Measurements from ENCODE around the gene SLC35B2. TPM values are rescaled to one million over a fixed set of nuclear protein-coding genes. Genes with fewer than 3 reads are reported as not detected.

Gene SLC35B2
- total RNA-seq, 1 experiment from 2014 or later = 105 TPM

- no peaks in the 10 kb centered on the region for H3K9me3 ChIP-seq (ENCODE audit: control insufficient read depth, insufficient read depth, low read depth, low read length)
- no TSS peak for BruUV-seq (replicated peaks)
- ChIA-PET POLR2A (no interaction called here), CTCF (no interaction called here)
- in situ Hi-C loops (cut with HindIII; ENCODE audit: low pct_unique_long_range_greater_than_20kb, low sequenced_read_pairs) (no loop called here), intact Hi-C loops (cut with micrococcal nuclease; ENCODE audit: unreplicated experiment) (no loop called here)
- peaks cover 23% of the 10 kb centered on the region for H3K4me1 ChIP-seq (ENCODE audit: control insufficient read depth, insufficient read depth, low read length)
- TF ChIP-seq, protein P1, sequence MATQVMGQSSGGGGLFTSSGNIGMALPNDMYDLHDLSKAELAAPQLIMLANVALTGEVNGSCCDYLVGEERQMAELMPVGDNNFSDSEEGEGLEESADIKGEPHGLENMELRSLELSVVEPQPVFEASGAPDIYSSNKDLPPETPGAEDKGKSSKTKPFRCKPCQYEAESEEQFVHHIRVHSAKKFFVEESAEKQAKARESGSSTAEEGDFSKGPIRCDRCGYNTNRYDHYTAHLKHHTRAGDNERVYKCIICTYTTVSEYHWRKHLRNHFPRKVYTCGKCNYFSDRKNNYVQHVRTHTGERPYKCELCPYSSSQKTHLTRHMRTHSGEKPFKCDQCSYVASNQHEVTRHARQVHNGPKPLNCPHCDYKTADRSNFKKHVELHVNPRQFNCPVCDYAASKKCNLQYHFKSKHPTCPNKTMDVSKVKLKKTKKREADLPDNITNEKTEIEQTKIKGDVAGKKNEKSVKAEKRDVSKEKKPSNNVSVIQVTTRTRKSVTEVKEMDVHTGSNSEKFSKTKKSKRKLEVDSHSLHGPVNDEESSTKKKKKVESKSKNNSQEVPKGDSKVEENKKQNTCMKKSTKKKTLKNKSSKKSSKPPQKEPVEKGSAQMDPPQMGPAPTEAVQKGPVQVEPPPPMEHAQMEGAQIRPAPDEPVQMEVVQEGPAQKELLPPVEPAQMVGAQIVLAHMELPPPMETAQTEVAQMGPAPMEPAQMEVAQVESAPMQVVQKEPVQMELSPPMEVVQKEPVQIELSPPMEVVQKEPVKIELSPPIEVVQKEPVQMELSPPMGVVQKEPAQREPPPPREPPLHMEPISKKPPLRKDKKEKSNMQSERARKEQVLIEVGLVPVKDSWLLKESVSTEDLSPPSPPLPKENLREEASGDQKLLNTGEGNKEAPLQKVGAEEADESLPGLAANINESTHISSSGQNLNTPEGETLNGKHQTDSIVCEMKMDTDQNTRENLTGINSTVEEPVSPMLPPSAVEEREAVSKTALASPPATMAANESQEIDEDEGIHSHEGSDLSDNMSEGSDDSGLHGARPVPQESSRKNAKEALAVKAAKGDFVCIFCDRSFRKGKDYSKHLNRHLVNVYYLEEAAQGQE (IDR thresholded peaks at IDR 0.05; ENCODE audit: insufficient read depth in 1 of 2, low read depth in 2 of 2, low read length in 1 of 2) = no peak
- no peak for TF ChIP-seq SIN3A (IDR thresholded peaks at IDR 0.05; ENCODE audit: borderline replicate concordance, insufficient read depth, low read depth, low read length)
- no peak for TF ChIP-seq POLR2AphosphoS5 (IDR thresholded peaks at IDR 0.05; ENCODE audit: low read depth, low read length)
- TF ChIP-seq CTCF (IDR thresholded peaks at IDR 0.05) = no peak
- no peak for TF ChIP-seq TCF7L2 (IDR thresholded peaks at IDR 0.05; ENCODE audit: low read depth, low read length)
- ATAC-seq (peak; percentile 33), DNase-seq (ENCODE audit: low read depth, low spot score) (no peak)
- peaks cover 2% of the 10 kb centered on the region for H3K36me3 ChIP-seq (ENCODE audit: control insufficient read depth, insufficient read depth, low read length)
- no peaks in the 10 kb centered on the region; the same call in 1 of the 2 replicates for H3K27me3 ChIP-seq (ENCODE audit: control insufficient read depth, insufficient read depth, low read length)
- H3K4me3 ChIP-seq (ENCODE audit: low read depth in 2 of 2, low read length in 2 of 2) = peak overlapping the region; percentile 86
- H3K27ac ChIP-seq (ENCODE audit: low read length) = peak overlapping the region; percentile 73
Measured at GRCh38 chr6:44263354-44264100, 6.2 kb upstream of the SLC35B2 start.

GRCh38 chr6:44262467-44263353, 5.4 kb upstream of the SLC35B2 start:
- Histone ChIP-seq H3K36me3 (ENCODE audit: control insufficient read depth, insufficient read depth, low read length) (peaks cover 2% of the 10 kb centered on the region), H3K4me3 (ENCODE audit: low read depth in 2 of 2, low read length in 2 of 2) (peak overlapping the region; percentile 86), H3K9me3 (ENCODE audit: control insufficient read depth, insufficient read depth, low read depth, low read length) (no peaks in the 10 kb centered on the region), H3K27me3 (ENCODE audit: control insufficient read depth, insufficient read depth, low read length) (no peaks in the 10 kb centered on the region), H3K4me1 (ENCODE audit: control insufficient read depth, insufficient read depth, low read length) (peaks cover 30% of the 10 kb centered on the region), H3K27ac (ENCODE audit: low read length) (peak overlapping the region; percentile 73)
- intact Hi-C loops (cut with micrococcal nuclease; ENCODE audit: unreplicated experiment) (no loop called here), in situ Hi-C loops (cut with HindIII; ENCODE audit: low pct_unique_long_range_greater_than_20kb, low sequenced_read_pairs) (no loop called here)
- DNase-seq (ENCODE audit: low read depth, low spot score) (no peak), ATAC-seq (no peak)
- POLR2A ChIA-PET = no interaction called here
- no peak for TF ChIP-seq SIN3A (IDR thresholded peaks at IDR 0.05; ENCODE audit: borderline replicate concordance, insufficient read depth, low read depth, low read length)
- TF ChIP-seq POLR2AphosphoS5 (IDR thresholded peaks at IDR 0.05; ENCODE audit: low read depth, low read length) = no peak
- no peak for TF ChIP-seq TCF7L2 (IDR thresholded peaks at IDR 0.05; ENCODE audit: low read depth, low read length)
- TF ChIP-seq, protein P1 (IDR thresholded peaks at IDR 0.05; ENCODE audit: insufficient read depth in 1 of 2, low read depth in 2 of 2, low read length in 1 of 2) = no peak
- TF ChIP-seq CTCF (IDR thresholded peaks at IDR 0.05) = no peak
- BruUV-seq (replicated peaks) = no TSS peak
- CTCF ChIA-PET = no interaction called here

Measured in Panc1 (cell line).